ENCODE data around the gene ZNF217.
"Not testable (repeated sequence)": the region's sequence is repeated elsewhere in the genome, so short reads cannot be mapped to it uniquely, and the experiment has no call there.

ZNF217 gene

GRCh38 chr20:53593466-53594007 is at the start of gene ZNF217:
Gene ZNF217 (minus strand): TSS chr20:53593839. CDS start chr20:53582826, 11,013 bp downstream.
- peak; percentile 40 to 54 for DNase-seq (ENCODE audit: low read depth in 1 of 2, low spot score in 1 of 2)

GRCh38 chr20:53643031-53643832 is 49.6 kb upstream of the ZNF217 start:
- DNase-seq (ENCODE audit: low read depth in 1 of 2, low spot score in 1 of 2): peak; percentile 24 to 66

GRCh38 chr20:53642196-53643030 is 48.8 kb upstream of the ZNF217 start:
- DNase-seq (ENCODE audit: low read depth in 1 of 2, low spot score in 1 of 2): no peak

- no peak for DNase-seq (ENCODE audit: low read depth in 1 of 2, low spot score in 1 of 2)
Measured at GRCh38 chr20:53639647-53640440, 46.2 kb upstream of the ZNF217 start.

- DNase-seq (ENCODE audit: low read depth in 1 of 2, low spot score in 1 of 2): no peak
Measured at GRCh38 chr20:53639128-53639527, 45.5 kb upstream of the ZNF217 start.

GRCh38 chr20:53637310-53637709 is 43.7 kb upstream of the ZNF217 start:
- not testable (repeated sequence) for DNase-seq (ENCODE audit: low read depth in 1 of 2, low spot score in 1 of 2)

GRCh38 chr20:53636540-53637097 is 43.0 kb upstream of the ZNF217 start:
- DNase-seq (ENCODE audit: low read depth in 1 of 2, low spot score in 1 of 2): no peak

- no peak for DNase-seq (ENCODE audit: low read depth in 1 of 2, low spot score in 1 of 2)
Measured at GRCh38 chr20:53635221-53635620, 41.6 kb upstream of the ZNF217 start.

GRCh38 chr20:53631909-53632662 is 38.4 kb upstream of the ZNF217 start:
- no peak for DNase-seq (ENCODE audit: low read depth in 1 of 2, low spot score in 1 of 2)

- no peak for DNase-seq (ENCODE audit: low read depth in 1 of 2, low spot score in 1 of 2)
Measured at GRCh38 chr20:53629436-53629835, 35.8 kb upstream of the ZNF217 start.

- DNase-seq (ENCODE audit: low read depth in 1 of 2, low spot score in 1 of 2): not testable (repeated sequence)
Measured at GRCh38 chr20:53628758-53629157, 35.1 kb upstream of the ZNF217 start.

GRCh38 chr20:53628076-53628475 is 34.4 kb upstream of the ZNF217 start:
- no peak for DNase-seq (ENCODE audit: low read depth in 1 of 2, low spot score in 1 of 2)

- DNase-seq (ENCODE audit: low read depth in 1 of 2, low spot score in 1 of 2): not testable (repeated sequence)
Measured at GRCh38 chr20:53627001-53627400, 33.4 kb upstream of the ZNF217 start.

GRCh38 chr20:53626584-53626983 is 32.9 kb upstream of the ZNF217 start:
- DNase-seq (ENCODE audit: low read depth in 1 of 2, low spot score in 1 of 2): no peak

- DNase-seq (ENCODE audit: low read depth in 1 of 2, low spot score in 1 of 2): no peak
Measured at GRCh38 chr20:53625311-53626129, 31.9 kb upstream of the ZNF217 start.

- not testable (repeated sequence) for DNase-seq (ENCODE audit: low read depth in 1 of 2, low spot score in 1 of 2)
Measured at GRCh38 chr20:53624927-53625250, 31.2 kb upstream of the ZNF217 start.

GRCh38 chr20:53623454-53624211 is 30.0 kb upstream of the ZNF217 start:
- DNase-seq (ENCODE audit: low read depth in 1 of 2, low spot score in 1 of 2): peak in 1 of 2 donors; percentile 43

GRCh38 chr20:53623134-53623453 is 29.5 kb upstream of the ZNF217 start:
- DNase-seq (ENCODE audit: low read depth in 1 of 2, low spot score in 1 of 2): no peak

All from activated CD4-positive, alpha-beta T cell treated with anti-CD3 and anti-CD28 coated beads, Interleukin-2, amount 50 U/mL, for 24 hours (primary cell).